HG03469 (cell line): Measurements from ENCODE around the gene ORM2.

Experiments used
- ATAC-seq: cut with Tn5 transposase; IDR thresholded peaks from one replicate; pipeline ENCODE4 v1.9.1; 2021; ENCODE audit warnings: mild to moderate bottlenecking, moderate library complexity, moderate number of reproducible peaks; ENCODE audit not compliant: unreplicated experiment

Gene ORM2

DNA sequence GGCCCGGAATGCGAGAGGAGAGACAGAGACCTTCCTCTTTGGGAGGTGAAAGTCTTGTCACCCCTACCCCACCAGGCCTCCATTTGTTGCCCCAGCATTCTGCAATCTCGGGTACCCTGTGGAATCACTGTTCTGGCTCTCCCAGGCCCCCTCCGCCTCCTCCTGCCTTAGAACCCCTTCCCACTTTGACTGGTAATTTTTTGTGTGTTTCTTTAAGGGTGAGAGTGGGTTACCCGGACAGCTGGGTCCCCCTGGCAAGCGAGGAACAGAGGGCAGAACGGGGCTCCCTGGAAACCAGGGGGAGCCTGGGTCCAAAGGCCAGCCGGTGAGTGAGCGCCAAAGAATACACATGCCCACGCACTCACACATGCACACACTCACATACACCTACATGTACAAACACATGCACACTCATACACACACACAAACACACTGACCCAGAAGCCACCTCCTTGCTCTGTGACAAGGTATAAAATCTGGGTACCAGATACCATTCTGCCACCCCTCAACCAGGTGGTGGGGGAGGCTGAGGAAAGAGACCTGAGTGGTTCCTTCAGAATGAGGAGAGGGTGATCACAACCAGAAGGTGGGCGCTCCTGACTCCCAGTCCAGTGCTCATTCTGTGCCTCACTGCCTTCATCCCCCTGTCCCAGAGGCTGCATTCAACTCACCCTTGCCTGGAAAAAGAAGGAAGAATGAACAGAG, 37.6 kb upstream of the ORM2 start:
- no peak for ATAC-seq

- no peak for ATAC-seq
Measured at GRCh38 chr9:114294664-114295063, 35.0 kb upstream of the ORM2 start.

DNA sequence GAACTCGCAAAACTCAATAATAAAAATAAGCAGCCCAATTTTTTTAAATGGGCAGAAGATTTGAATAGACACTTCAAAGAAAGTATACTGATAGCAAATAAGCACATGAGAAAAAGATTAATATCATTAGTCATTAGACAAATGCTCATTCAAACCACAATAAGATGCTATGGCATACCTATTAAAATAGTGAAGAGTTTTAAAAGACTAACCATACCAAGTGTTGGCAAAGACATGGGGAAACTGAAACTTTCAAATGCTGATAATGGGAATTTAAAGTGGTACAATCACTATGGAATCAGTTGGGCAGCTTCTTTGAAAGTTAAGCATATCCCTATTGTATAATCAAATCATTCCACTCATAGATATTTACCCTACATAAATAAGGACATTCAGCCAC, 33.3 kb upstream of the ORM2 start:
- no peak for ATAC-seq

- no peak for ATAC-seq
Measured at GRCh38 chr9:114299286-114300152, 30.1 kb upstream of the ORM2 start.

- ATAC-seq, result no peak
Measured at GRCh38 chr9:114300153-114300845, 29.4 kb upstream of the ORM2 start.

DNA sequence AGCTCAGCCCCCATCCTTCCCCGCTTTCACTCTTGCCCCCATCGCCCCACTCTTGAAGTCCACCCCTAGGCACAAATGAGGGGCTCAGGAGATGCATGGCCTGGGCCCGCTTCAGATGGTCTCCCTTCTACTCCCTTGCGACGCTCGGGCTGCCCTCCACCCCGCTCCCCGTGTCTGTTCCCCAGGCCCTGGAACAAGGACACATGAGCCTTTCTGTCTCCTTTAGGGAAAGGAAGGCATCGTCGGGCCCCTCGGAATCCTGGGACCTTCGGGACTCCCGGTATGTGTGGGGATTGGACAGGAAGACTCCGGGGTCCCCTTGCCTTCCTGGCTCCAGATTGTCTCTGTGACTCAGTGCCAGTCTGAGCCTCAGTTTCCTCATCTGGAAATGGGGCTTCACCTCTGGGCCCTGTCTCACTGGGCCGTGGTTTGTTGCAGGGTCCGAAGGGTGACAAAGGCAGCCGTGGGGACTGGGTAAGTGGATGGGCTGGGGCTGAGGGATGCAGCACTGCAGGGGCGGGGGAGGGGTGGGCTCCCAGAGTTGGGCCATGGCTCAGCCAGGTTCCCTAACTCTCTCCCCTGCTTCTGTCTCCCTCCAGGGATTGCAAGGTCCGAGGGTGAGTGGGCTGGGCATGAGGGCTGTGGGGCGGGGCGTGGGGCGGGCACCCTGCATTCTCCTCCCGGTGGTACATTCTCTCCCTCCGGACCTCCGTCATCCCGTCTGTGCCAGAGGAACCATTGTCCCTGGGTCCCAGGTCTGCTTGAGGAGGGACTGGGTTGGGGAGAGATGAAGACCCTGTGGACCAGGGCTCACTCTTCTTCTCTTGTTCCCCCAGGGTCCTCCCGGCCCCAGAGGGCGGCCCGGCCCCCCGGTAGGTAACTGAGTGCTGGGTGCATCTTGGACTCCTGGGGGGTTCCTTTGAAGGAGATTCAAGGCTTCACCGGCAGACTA, 28.5 kb upstream of the ORM2 start:
- no peak for ATAC-seq

GRCh38 chr9:114301798-114302565, 27.7 kb upstream of the ORM2 start:
- ATAC-seq, result no peak

- ATAC-seq, result no peak
Measured at GRCh38 chr9:114302727-114303126, 26.9 kb upstream of the ORM2 start.

DNA sequence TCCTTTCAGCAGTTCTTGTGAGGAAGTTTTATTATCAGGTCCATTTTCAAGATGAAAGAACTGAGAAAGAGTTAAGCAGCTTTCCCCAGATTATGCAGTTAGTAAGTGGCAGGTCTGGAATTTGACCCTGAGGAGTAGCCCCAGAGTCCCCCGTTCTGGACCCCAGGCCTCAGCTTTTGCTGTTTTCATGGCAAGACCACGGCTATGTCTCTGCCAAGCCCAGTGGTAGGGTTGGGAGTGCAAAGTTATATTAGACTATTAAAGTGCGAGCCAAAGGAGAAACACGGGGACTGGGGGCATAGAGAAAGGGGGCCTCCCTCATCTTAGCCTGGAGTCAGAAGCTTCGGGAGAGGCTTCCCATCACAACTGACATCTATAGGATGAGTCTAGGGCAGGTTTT, 26.1 kb upstream of the ORM2 start:
- no peak for ATAC-seq

DNA sequence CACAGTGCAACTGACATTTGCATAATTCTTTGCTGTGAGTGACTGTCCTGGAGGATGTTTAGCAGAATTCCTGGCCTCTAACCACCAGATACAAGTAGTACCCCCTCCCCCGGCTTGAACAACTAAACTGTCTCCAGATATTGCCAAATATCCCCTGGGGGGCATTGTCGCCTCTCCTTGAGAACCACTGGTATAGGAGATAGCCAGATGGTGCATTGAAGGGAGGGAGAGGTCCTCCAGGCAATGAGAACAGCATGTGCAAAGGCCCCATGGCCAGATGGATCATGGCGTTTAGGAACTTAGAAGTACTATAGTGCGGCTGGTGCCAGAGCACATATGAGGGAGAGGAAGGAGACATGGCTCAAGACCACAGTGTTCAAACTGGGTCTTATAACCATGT, 25.7 kb upstream of the ORM2 start:
- no peak for ATAC-seq

- no peak for ATAC-seq
Measured at GRCh38 chr9:114304416-114305188, 25.1 kb upstream of the ORM2 start.

- no peak for ATAC-seq
Measured at GRCh38 chr9:114307899-114308267, 21.8 kb upstream of the ORM2 start.

DNA sequence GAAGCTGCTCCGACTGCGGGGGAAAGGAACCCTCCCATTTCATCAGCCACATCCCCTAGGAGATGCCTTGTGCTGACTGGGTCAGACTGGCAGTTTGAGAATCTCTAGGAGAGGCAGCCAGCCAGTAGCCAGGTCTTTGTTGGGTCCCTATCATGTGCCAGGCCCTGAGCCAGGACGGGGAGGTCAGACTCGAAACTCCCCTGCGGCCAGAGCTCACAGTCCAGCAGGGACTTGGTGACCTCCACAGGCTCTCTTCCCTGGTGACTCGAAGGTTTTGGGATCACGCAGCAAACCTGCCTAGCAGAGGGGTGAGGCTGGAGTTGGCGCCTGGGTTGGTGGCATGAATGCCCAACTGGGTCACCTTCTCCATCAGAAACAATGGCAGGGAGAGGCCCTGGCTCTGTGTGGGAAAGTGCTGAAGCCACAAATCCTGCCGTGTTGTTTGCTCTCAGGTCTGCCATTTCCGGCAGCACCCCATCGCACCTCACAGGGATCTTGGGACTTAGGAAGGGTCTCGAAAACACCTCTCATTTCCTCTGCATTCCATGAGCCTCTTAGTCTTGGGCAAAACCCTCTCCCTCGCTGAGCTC, 21.2 kb upstream of the ORM2 start:
- ATAC-seq, result no peak

DNA sequence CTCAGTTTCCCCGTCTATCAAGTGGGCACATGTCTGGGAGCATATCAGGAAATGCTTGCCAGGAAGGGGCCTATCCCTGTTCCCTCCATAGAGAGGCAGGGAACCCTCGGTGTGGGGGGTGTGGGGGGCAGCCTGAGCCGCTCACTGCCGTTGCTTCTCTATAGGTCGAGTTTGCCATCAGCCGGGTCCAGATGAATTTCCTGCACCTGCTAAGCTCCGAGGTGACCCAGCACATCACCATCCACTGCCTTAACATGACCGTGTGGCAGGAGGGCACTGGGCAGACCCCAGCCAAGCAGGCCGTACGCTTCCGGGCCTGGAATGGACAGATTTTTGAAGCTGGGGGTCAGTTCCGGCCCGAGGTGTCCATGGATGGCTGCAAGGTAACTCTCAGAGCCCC, 20.6 kb upstream of the ORM2 start:
- ATAC-seq, result no peak

GRCh38 chr9:114310471-114311450, 18.9 kb upstream of the ORM2 start:
- ATAC-seq, result no peak

- ATAC-seq, result no peak
Measured at GRCh38 chr9:114311571-114312512, 17.8 kb upstream of the ORM2 start.

DNA sequence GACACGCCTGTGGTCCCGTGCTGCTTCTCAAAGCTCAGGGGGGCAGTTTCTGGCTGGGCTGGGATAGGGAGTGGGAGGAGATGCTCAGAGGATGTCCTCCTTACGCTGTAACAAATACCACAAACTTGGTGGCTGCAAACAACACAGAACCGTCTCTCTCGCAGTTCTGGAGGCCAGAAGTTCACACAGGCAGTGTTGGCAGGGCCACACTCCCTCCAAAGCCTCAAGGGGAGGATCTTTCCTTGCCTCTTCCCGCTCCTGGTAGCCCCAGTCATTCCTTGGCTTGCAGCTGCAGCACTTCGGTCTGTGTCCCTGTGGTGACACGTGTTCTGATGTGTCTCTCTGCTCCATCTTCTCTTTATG, 17.2 kb upstream of the ORM2 start:
- no peak for ATAC-seq
